ENCODE results near the gene ENG. TPM values are rescaled to one million over a fixed set of nuclear protein-coding genes. Genes with fewer than 3 reads are reported as not detected.
A peak's percentile ranks its signal among the peaks of the same experiment; 100 is the strongest.

ENG gene
- total RNA-seq, 1 donor from 2014 or later: 3.3 TPM

GRCh38 chr9:127874301-127875221 is 20.1 kb upstream of the ENG start:
- H3K36me3 Mint-ChIP-seq (ENCODE audit: low read depth): no peaks in the 10 kb centered on the region
- no peak overlapping the region for H3K27ac Mint-ChIP-seq (ENCODE audit: unreplicated experiment)
- TF ChIP-seq, protein P1, sequence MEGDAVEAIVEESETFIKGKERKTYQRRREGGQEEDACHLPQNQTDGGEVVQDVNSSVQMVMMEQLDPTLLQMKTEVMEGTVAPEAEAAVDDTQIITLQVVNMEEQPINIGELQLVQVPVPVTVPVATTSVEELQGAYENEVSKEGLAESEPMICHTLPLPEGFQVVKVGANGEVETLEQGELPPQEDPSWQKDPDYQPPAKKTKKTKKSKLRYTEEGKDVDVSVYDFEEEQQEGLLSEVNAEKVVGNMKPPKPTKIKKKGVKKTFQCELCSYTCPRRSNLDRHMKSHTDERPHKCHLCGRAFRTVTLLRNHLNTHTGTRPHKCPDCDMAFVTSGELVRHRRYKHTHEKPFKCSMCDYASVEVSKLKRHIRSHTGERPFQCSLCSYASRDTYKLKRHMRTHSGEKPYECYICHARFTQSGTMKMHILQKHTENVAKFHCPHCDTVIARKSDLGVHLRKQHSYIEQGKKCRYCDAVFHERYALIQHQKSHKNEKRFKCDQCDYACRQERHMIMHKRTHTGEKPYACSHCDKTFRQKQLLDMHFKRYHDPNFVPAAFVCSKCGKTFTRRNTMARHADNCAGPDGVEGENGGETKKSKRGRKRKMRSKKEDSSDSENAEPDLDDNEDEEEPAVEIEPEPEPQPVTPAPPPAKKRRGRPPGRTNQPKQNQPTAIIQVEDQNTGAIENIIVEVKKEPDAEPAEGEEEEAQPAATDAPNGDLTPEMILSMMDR (conservative IDR thresholded peaks at IDR 0.05): no peak
- no peaks in the 10 kb centered on the region for H3K9me3 Mint-ChIP-seq
- H3K4me1 Mint-ChIP-seq: peaks cover 19% of the 10 kb centered on the region
- H3K27me3 Mint-ChIP-seq (ENCODE audit: low read depth): no peaks in the 10 kb centered on the region
- no peak overlapping the region for H3K4me3 Mint-ChIP-seq
- no peak for DNase-seq (ENCODE audit: low read depth, low spot score)

- Mint-ChIP-seq H3K9me3 (no peaks in the 10 kb centered on the region), H3K36me3 (ENCODE audit: low read depth) (no peaks in the 10 kb centered on the region), H3K27ac (ENCODE audit: unreplicated experiment) (no peak overlapping the region), H3K27me3 (ENCODE audit: low read depth) (no peaks in the 10 kb centered on the region), H3K4me3 (no peak overlapping the region), H3K4me1 (peaks cover 19% of the 10 kb centered on the region)
- DNase-seq (ENCODE audit: low read depth, low spot score): no peak
- TF ChIP-seq, protein P1 (conservative IDR thresholded peaks at IDR 0.05): no peak
Observed at GRCh38 chr9:127873886-127874285, 19.4 kb upstream of the ENG start.

- Mint-ChIP-seq H3K9me3 (no peaks in the 10 kb centered on the region), H3K4me3 (no peak overlapping the region), H3K27me3 (ENCODE audit: low read depth) (no peaks in the 10 kb centered on the region), H3K4me1 (peaks cover 15% of the 10 kb centered on the region), H3K36me3 (ENCODE audit: low read depth) (no peaks in the 10 kb centered on the region), H3K27ac (ENCODE audit: unreplicated experiment) (no peak overlapping the region)
- peak; percentile 44 for DNase-seq (ENCODE audit: low read depth, low spot score)
- TF ChIP-seq, protein P1 (conservative IDR thresholded peaks at IDR 0.05): no peak
Observed at GRCh38 chr9:127873223-127873691, 18.8 kb upstream of the ENG start.

DNA sequence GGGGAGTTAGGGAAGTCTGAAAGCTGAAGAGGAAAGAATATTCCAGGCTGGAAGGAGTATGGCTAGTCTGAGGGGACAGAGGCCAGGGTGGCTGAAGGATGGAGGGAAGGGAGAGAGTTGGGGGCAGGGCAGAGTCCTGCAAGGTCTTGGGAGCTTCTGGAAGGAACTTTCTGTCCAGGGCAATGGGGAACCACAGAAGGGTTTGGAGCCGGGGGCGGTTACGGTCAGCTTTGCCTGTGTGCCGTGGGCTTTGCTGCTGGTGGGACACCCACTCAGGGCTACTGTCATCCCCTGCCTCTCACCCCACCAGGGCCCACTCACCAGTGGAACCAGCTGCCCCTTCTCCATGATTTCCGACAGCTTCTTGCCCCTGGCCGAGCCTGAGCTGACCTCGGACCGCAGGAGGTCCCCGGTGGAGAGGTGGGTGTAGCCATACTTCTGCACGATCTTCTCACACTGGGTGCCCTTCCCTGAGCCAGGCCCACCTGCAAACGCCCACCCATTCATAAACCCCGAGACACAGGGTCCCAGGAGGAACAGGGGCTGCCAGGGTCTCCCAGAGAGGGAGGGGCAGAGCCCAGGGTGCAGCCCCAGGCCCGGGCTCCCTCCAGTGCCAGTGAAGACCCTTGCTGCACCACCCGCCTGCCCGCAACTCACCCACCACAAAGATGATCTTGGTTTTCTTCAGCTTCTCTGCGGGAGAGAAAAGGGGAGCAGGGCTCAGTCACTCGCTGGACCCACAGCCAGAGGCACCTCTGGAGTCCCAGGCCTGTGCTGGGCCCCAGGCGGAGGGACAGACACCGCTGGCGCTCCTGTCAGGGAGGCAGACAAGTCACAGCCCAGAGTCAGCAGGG is 18.1 kb upstream of the ENG start:
- Mint-ChIP-seq H3K4me3 (no peak overlapping the region), H3K36me3 (ENCODE audit: low read depth) (no peaks in the 10 kb centered on the region), H3K27me3 (ENCODE audit: low read depth) (no peaks in the 10 kb centered on the region), H3K27ac (ENCODE audit: unreplicated experiment) (no peak overlapping the region), H3K9me3 (no peaks in the 10 kb centered on the region), H3K4me1 (peaks cover 9% of the 10 kb centered on the region)
- no peak for DNase-seq (ENCODE audit: low read depth, low spot score)
- TF ChIP-seq, protein P1 (conservative IDR thresholded peaks at IDR 0.05): no peak

DNA sequence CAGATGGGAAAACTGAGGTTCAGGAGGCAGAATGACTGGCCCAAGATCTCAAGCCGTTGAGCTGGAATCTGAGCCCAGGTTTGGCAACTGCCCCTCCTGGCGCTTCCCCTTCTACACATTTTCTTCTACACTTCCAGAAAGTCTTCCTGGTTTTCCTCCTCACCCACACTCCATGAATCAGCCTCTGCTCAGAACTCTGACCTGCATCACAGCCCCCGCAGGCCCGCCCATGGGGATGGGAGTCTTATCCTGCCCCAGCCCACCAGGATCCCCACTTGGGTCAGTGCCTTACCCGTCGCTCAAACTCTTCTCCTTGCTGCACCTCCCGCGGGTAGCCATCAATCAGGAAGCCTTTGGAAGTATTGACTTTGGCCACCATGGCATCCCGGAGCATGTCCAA is 17.1 kb upstream of the ENG start:
- H3K36me3 Mint-ChIP-seq (ENCODE audit: low read depth): no peaks in the 10 kb centered on the region
- TF ChIP-seq, protein P1 (conservative IDR thresholded peaks at IDR 0.05): no peak
- H3K27ac Mint-ChIP-seq (ENCODE audit: unreplicated experiment): peak overlapping the region; percentile 35
- H3K9me3 Mint-ChIP-seq: no peaks in the 10 kb centered on the region
- peaks cover 3% of the 10 kb centered on the region for H3K4me1 Mint-ChIP-seq
- H3K4me3 Mint-ChIP-seq: no peak overlapping the region
- no peak for DNase-seq (ENCODE audit: low read depth, low spot score)
- H3K27me3 Mint-ChIP-seq (ENCODE audit: low read depth): no peaks in the 10 kb centered on the region
